DND-41 (cell line): ENCODE data around the gene PREX1.

Experiments used
- ATAC-seq: fragments of 200-7000 bp; cut with Tn5 transposase; 3 replicates; pipeline ENCODE4 v1.9.1; 2021; ENCODE audit warnings: low read depth; ENCODE audit not compliant: insufficient read depth
- DNase-seq: peaks from one replicate; pipeline ENCODE4 v3.0.0-alpha.2; 2020
- H2AFZ ChIP-seq: 2 replicates; pipeline ENCODE4 v1.6.0; 2012; ENCODE audit warnings: low read depth, low read length
- H3K27ac ChIP-seq: 2 replicates; pipeline ENCODE4 v1.5.1; 2012; ENCODE audit warnings: low read length, inconsistent platforms
- H3K27me3 ChIP-seq: fragments of 200-600 bp; sonication (generic); 2 replicates; pipeline ENCODE4 v1.6.0; 2012; ENCODE audit warnings: low read length, mild to moderate bottlenecking, inconsistent platforms; ENCODE audit not compliant: insufficient read depth, poor library complexity
- H3K36me3 ChIP-seq: 2 replicates; pipeline ENCODE4 v1.5.1; 2012; ENCODE audit warnings: low read length, inconsistent platforms; ENCODE audit not compliant: insufficient read depth
- H3K4me1 ChIP-seq: 2 replicates; pipeline ENCODE4 v1.5.1; 2012; ENCODE audit warnings: mild to moderate bottlenecking, low read length; ENCODE audit not compliant: insufficient read depth
- H3K4me2 ChIP-seq: 2 replicates; pipeline ENCODE4 v1.6.0; 2012; ENCODE audit warnings: mild to moderate bottlenecking, moderate library complexity, low read length, inconsistent platforms; ENCODE audit not compliant: insufficient read depth
- H3K4me3 ChIP-seq, 2 experiments: fragments of 200-600 bp in 1 of 2; shearing (Covaris generic) in 1 of 2; 2 replicates each; pipeline ENCODE4 v1.5.1; 2012 to 2016; ENCODE audit warnings: inconsistent platforms in 2 of 2, low read length in 2 of 2, mild to moderate bottlenecking in 2 of 2, low read depth in 1 of 2, moderate library complexity in 1 of 2
- H3K79me2 ChIP-seq: 2 replicates; pipeline ENCODE4 v1.6.0; 2012; ENCODE audit warnings: low read length, inconsistent platforms; ENCODE audit not compliant: insufficient read depth
- H3K9ac ChIP-seq: 2 replicates; pipeline ENCODE4 v1.6.0; 2012; ENCODE audit warnings: low read depth, mild to moderate bottlenecking, inconsistent platforms, low read length, moderate library complexity
- H3K9me3 ChIP-seq: 2 replicates; pipeline ENCODE4 v1.5.1; 2012; ENCODE audit warnings: low read length, moderate library complexity, mild to moderate bottlenecking, inconsistent platforms; ENCODE audit not compliant: insufficient read depth, severe bottlenecking
- H4K20me1 ChIP-seq: 2 replicates; pipeline ENCODE4 v1.6.0; 2012; ENCODE audit warnings: low read length; ENCODE audit not compliant: insufficient read depth
- EZH2 ChIP-seq: IDR thresholded peaks from 3 replicates; pipeline ENCODE4 v1.6.1; 2012; ENCODE audit warnings: borderline replicate concordance, low read depth, mild to moderate bottlenecking, moderate library complexity, low read length, inconsistent platforms; ENCODE audit not compliant: severe bottlenecking
- TF ChIP-seq, protein P1 (sequence below): IDR thresholded peaks from 2 replicates; pipeline ENCODE4 v1.5.1; 2012; ENCODE audit warnings: borderline replicate concordance, low read length, moderate library complexity, mild to moderate bottlenecking; ENCODE audit not compliant: poor library complexity, severe bottlenecking; ENCODE audit errors: extremely low read depth

Gene PREX1

GRCh38 chr20:48716541-48716940, 111.3 kb downstream of the PREX1 start:
- Histone ChIP-seq H3K4me2 (peak overlapping the region; percentile 37), H3K27ac (peak overlapping the region; percentile 67), H4K20me1 (no peaks in the 10 kb centered on the region), H3K9me3 (no peaks in the 10 kb centered on the region), H3K27me3 (no peaks in the 10 kb centered on the region), H3K9ac (peak overlapping the region; percentile 35), H2AFZ (peak overlapping the region; percentile 33; the same call in 1 of the 2 replicates), H3K4me3 (no peak overlapping the region), H3K36me3 (no peaks in the 10 kb centered on the region), H3K79me2 (no peaks in the 10 kb centered on the region), H3K4me1 (peaks cover 47% of the 10 kb centered on the region)
- TF ChIP-seq, protein P1, sequence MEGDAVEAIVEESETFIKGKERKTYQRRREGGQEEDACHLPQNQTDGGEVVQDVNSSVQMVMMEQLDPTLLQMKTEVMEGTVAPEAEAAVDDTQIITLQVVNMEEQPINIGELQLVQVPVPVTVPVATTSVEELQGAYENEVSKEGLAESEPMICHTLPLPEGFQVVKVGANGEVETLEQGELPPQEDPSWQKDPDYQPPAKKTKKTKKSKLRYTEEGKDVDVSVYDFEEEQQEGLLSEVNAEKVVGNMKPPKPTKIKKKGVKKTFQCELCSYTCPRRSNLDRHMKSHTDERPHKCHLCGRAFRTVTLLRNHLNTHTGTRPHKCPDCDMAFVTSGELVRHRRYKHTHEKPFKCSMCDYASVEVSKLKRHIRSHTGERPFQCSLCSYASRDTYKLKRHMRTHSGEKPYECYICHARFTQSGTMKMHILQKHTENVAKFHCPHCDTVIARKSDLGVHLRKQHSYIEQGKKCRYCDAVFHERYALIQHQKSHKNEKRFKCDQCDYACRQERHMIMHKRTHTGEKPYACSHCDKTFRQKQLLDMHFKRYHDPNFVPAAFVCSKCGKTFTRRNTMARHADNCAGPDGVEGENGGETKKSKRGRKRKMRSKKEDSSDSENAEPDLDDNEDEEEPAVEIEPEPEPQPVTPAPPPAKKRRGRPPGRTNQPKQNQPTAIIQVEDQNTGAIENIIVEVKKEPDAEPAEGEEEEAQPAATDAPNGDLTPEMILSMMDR: no peak
- no peak for TF ChIP-seq EZH2
- ATAC-seq: no peak
- no peak for DNase-seq

- H3K27me3 ChIP-seq: no peaks in the 10 kb centered on the region
- peaks cover 47% of the 10 kb centered on the region for H3K4me1 ChIP-seq
- TF ChIP-seq EZH2: no peak
- TF ChIP-seq, protein P1: no peak
- no peaks in the 10 kb centered on the region for H3K9me3 ChIP-seq
- H3K4me3 ChIP-seq: no peak overlapping the region
- peak; percentile 76 for ATAC-seq
- H3K9ac ChIP-seq: peak overlapping the region; percentile 35
- H3K4me2 ChIP-seq: peak overlapping the region; percentile 37
- no peaks in the 10 kb centered on the region for H3K36me3 ChIP-seq
- no peaks in the 10 kb centered on the region for H3K79me2 ChIP-seq
- DNase-seq: peak; percentile 90
- H4K20me1 ChIP-seq: no peaks in the 10 kb centered on the region
- H3K27ac ChIP-seq: peak overlapping the region; percentile 67
- H2AFZ ChIP-seq: peak overlapping the region; percentile 33; the same call in 1 of the 2 replicates
Measured at GRCh38 chr20:48716086-48716485, 111.7 kb downstream of the PREX1 start.

DNA sequence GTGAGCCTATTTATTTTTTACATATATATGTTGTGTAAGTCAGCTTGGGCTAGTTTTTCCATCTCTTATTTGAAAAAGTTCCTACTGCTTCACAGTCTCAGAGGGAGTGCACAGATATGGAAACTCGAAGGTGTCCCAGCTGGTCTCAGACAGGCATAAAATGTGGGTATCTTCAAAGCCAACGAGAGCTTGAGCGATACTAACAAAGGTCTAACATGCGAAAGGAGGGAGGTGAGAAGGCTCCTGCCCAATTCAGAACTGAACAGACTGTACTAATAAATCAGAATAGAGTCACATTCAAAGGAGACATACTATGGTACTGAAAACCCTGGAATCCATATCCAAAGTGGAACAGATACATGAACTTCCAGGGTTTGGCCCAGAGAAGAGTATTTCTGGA, 113.0 kb downstream of the PREX1 start:
- Histone ChIP-seq H4K20me1 (no peaks in the 10 kb centered on the region), H3K27ac (no peak overlapping the region), H3K79me2 (no peaks in the 10 kb centered on the region), H3K4me3 (no peak overlapping the region), H3K36me3 (no peaks in the 10 kb centered on the region), H3K27me3 (no peaks in the 10 kb centered on the region), H3K4me1 (peaks cover 44% of the 10 kb centered on the region), H3K9me3 (no peaks in the 10 kb centered on the region), H2AFZ (no peak overlapping the region), H3K4me2 (no peak overlapping the region), H3K9ac (no peak overlapping the region)
- ATAC-seq (no peak), DNase-seq (no peak)
- TF ChIP-seq EZH2: no peak
- TF ChIP-seq, protein P1: no peak
